Activated naive CD8-positive, alpha-beta T cell treated with anti-CD3 and anti-CD28 coated beads, Interleukin-2, amount 10 ng/mL, durations not matched to agents 7 days and 5 days (primary cell): ENCODE results near the gene SUSD3. TPM values are rescaled to one million over a fixed set of nuclear protein-coding genes. Genes with fewer than 3 reads are reported as not detected.
"Not testable (repeated sequence)": the region's sequence is repeated elsewhere in the genome, so short reads cannot be mapped to it uniquely, and the experiment has no call there.

Experiments
- ATAC-seq: fragments of 150-1000 bp; cut with Tn5 transposase; one replicate; pipeline ENCODE4 v1.10.0; 2021; ENCODE audit warnings: low read depth, moderate library complexity
- POLR2A ChIA-PET: fragments of 350-600 bp; sonication (Branson Sonifier 250); formaldehyde crosslinking; loops from one replicate; lab custom pipeline; 2021; ENCODE audit warnings: antibody characterized with exemption; lab: Charles Lee
- DNase-seq: peaks from one replicate; pipeline ENCODE4 v3.0.0; 2021
- H3K27ac Mint-ChIP-seq: one replicate; pipeline ENCODE4 v1.8.0; 2022; ENCODE audit warnings: mild to moderate bottlenecking, mixed read lengths
- H3K27me3 Mint-ChIP-seq: one replicate; pipeline ENCODE4 v1.8.0; 2022; ENCODE audit warnings: mild to moderate bottlenecking, moderate library complexity, mixed read lengths
- H3K36me3 Mint-ChIP-seq: one replicate; pipeline ENCODE4 v1.8.0; 2021; ENCODE audit warnings: mild to moderate bottlenecking, mixed read lengths
- H3K4me1 Mint-ChIP-seq: one replicate; pipeline ENCODE4 v1.8.0; 2021; ENCODE audit warnings: mixed read lengths
- H3K4me3 Mint-ChIP-seq: one replicate; pipeline ENCODE4 v1.8.0; 2022; ENCODE audit warnings: mild to moderate bottlenecking, moderate library complexity, mixed read lengths
- H3K9me3 Mint-ChIP-seq: one replicate; pipeline ENCODE4 v1.8.0; 2021; ENCODE audit warnings: mixed read lengths
- total RNA-seq, 2 experiments: library from RNA; stranded (reverse); gene quantifications; one replicate each; pipeline ENCODE4 v1.2.3, GENCODE V29; 2021

SUSD3 gene
- total RNA-seq, 2 experiments from 2014 or later = 68.0 to 70.4 TPM

DNA sequence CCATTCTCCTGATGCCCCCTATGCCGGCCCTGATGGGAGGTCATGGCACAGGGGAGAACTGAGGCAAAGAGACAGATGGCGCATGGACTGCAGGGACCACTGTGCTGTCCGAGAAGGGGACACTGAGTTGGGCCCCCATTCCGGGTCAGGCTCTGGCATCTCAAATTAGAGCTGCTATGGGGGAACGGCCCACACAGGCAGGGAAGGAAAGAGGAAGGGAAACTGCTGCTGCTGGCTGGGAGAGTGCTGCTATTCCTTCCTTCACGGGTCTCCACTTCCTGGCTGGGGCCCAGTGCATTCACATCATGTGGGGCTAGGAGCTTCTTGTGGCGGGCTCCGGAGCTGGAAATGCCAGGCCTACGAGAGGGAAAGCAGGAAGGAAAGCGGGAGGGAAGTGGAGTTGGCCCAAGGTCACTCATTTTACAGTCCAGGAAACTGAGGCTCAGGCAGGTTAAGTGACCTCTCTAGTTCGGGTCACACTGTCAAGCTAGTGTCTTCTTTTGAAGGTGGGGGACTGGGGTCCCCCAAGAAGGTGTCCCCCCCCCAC, 36.2 kb downstream of the SUSD3 start:
- H3K36me3 Mint-ChIP-seq = peaks cover 19% of the 10 kb centered on the region
- peak overlapping the region; percentile 86 for H3K4me3 Mint-ChIP-seq
- DNase-seq (peak; percentile 55), ATAC-seq (no peak)
- H3K27me3 Mint-ChIP-seq = no peaks in the 10 kb centered on the region
- POLR2A ChIA-PET = interaction anchor here (1.4 to 5.7 kb wide), 10 partner anchors 8 to 425 kb away, joined by 4 to 58 read pairs (median 9); partner anchors contain the start of gene IPPK
- H3K27ac Mint-ChIP-seq = peak overlapping the region; percentile 99
- H3K9me3 Mint-ChIP-seq = peaks cover 7% of the 10 kb centered on the region
- H3K4me1 Mint-ChIP-seq = peaks cover 60% of the 10 kb centered on the region

DNA sequence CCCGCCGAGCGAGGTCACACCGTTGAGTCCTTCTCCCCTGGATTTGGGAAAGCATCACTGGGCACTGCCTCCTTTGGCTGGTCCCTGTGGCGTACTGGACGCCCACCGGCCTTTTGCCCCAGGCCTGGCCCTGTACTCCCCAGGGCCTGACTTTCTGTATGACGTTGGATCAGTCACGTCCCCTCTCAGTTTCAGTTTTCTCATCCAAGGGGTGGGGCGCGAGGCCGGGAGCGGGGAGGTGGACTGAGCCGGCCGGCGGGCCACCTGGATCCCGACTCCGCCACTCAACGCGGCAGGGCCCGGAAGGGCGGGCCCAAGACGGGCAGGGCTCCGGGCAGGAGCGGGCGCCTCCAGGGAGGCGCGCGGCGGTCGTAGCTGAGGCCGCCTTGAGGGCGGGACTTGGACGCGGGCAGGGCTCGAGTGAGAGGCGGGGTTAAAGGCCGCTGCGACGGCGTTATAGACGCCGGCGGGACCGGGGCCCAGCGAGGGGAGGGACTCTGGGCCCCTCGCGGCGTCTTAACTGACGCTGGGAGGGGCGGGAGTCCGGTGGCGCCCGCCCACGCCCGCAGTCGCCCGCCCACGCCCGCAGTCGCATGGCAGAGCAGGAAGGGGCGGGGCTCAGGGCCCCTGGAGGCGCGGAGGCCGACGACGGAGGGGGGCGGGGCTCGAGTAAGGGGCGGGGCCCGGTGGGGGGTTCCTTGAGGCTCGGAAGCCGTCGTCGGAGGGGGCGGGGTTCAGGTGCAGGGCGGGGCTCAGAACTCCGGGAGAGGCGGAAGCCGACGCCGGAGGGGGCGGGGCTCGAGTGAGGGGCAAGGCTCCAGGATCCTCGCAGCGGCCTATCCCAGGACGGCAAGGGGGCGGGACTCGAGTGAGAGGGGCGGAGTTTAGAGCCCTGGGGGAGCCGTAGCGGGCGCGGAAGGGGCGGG, 37.0 kb downstream of the SUSD3 start:
- Mint-ChIP-seq H3K4me1 (peaks cover 63% of the 10 kb centered on the region), H3K36me3 (peaks cover 14% of the 10 kb centered on the region), H3K4me3 (peak overlapping the region; percentile 86), H3K27me3 (no peaks in the 10 kb centered on the region), H3K27ac (peak overlapping the region; percentile 99), H3K9me3 (peaks cover 4% of the 10 kb centered on the region)
- ATAC-seq (peak; percentile 79), DNase-seq (peak; percentile 100)
- POLR2A ChIA-PET = interaction anchor here (0.5 to 5.7 kb wide), 17 partner anchors 9 to 470 kb away, joined by 3 to 58 read pairs (median 6); partner anchors contain the start of gene IPPK

DNA sequence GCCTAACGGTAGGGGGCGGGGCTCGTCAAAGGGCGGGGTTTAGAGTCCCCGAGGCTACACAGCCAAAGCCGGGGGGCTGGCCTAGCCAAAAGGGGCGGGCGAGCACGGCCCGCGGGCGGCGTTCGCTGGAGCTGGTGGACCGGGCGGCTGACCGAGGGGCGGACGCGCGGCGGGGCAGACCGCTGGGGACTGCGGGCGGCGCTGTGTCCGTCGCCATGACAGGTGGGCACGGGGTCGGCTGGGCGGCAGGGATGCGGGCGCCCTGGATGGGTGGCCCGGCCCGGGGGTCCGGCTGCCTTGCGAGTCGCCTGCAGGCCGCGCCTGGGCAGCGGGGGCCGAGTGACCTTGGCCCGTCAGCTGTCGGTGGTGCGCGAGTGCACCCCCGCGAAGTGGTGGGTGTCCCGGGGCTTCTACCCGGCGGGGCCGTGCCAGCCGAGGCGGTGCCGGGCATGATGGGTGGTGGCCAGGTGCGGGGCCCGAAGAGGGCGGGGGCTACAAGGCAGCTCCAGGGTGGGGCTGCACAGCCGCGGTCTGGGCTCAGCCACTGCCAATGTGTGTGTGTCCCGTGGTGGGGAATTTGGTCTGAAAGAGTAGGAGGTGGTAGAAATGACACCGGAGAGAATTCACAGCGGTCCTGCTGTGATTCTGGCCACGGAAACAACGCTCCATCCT, 37.8 kb downstream of the SUSD3 start, which contains the start of gene CARD19:
Gene CARD19 (plus strand): TSS at position 87 of the 672 bp plus-strand sequence. CDS start 129 bp downstream, at position 216.
- POLR2A ChIA-PET = interaction anchor here (0.6 to 5.7 kb wide), 10 partner anchors 10 to 426 kb away, joined by 3 to 58 read pairs (median 6); partner anchors contain the start of gene IPPK
- Mint-ChIP-seq H3K4me1 (peaks cover 62% of the 10 kb centered on the region), H3K27ac (peak within 1 kb of the TSS; percentile 99)

DNA sequence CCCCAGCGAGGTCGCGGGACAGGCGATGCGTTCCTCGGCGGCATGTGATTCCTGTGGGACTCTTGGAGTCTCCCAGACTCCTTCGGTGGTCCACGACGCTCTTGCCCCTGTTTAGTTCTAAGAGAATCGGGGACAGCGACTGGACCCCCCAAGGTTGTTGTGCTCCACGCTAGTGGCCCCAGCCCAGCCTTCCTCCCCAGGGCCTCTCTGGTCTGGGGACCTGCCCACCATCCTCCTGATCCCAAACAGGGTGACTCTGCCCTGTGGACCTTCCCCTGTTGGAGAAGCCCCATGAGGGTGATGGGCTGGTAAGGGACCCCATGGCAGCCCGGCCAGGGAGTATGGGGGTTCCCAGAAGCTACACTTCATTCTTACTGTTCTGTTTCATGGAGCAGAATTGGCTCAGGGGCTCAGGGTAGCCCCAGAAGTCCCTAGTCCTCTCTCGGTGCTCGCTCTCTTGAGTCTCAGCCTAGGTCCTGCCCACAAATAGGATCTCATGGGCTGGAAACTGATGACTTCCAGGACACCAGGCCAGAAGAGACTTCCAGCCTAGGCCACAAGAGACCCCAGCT, 38.4 kb downstream of the SUSD3 start:
- Mint-ChIP-seq H3K36me3 (peaks cover 12% of the 10 kb centered on the region), H3K27ac (peak overlapping the region; percentile 86), H3K9me3 (no peaks in the 10 kb centered on the region), H3K4me1 (peaks cover 57% of the 10 kb centered on the region), H3K27me3 (no peaks in the 10 kb centered on the region), H3K4me3 (peak overlapping the region; percentile 93)
- no peak for ATAC-seq
- POLR2A ChIA-PET = interaction anchor here (1.0 to 5.7 kb wide), 6 partner anchors 10 to 92 kb away, joined by 3 to 58 read pairs (median 11); no protein-coding TSS in a partner anchor
- peak; percentile 46 for DNase-seq

More for the DNA sequence above, 37.8 kb downstream of the SUSD3 start, which contains the start of gene CARD19:
- H3K36me3 Mint-ChIP-seq = peaks cover 12% of the 10 kb centered on the region
- DNase-seq = no peak
- peaks cover under 1% of the 10 kb centered on the region for H3K9me3 Mint-ChIP-seq
- peak within 1 kb of the TSS; percentile 93 for H3K4me3 Mint-ChIP-seq
- ATAC-seq = peak; percentile 8
- H3K27me3 Mint-ChIP-seq = no peaks in the 10 kb centered on the region

DNA sequence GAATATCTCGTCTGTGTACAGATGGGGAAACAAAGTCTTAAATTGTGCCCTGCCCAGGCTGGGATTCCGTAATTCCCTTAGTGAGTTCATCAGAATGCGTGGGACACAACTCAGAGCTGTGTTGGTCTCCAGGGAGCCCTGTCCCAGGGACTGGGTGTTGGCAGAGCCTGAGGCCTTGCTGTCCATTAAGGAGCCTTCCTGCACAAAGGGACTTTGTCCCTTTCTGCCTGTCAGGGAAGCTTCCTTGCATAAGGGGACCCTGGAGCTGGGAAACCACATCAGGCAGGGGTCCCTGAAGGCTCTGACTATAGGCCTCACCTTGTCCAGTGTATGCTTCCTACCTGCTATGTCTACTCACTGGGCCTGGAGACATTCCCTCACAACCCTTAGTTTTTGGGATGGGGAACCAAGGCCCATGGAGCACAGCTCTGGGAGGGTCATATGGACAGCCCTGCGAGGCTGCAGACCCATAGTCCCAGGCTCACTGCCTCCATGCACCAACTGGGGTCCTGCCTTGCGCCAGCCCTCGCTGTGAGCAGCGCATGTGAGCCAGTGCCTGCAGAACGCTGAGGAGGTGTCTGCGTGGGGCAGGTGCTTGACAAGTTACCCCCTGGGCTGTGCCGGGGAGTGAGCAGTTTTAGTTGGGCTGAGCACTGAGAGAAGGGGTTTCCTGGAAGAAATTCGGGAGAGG, 39.2 kb downstream of the SUSD3 start:
- Mint-ChIP-seq H3K4me3 (peak overlapping the region; percentile 93), H3K27me3 (no peaks in the 10 kb centered on the region), H3K27ac (peak overlapping the region; percentile 86), H3K9me3 (no peaks in the 10 kb centered on the region), H3K36me3 (peaks cover 17% of the 10 kb centered on the region), H3K4me1 (peaks cover 53% of the 10 kb centered on the region)
- ATAC-seq = no peak
- POLR2A ChIA-PET = interaction anchor here (1.0 to 5.7 kb wide), 6 partner anchors 10 to 134 kb away, joined by 3 to 58 read pairs (median 4); no protein-coding TSS in a partner anchor
- peak; percentile 48 for DNase-seq

DNA sequence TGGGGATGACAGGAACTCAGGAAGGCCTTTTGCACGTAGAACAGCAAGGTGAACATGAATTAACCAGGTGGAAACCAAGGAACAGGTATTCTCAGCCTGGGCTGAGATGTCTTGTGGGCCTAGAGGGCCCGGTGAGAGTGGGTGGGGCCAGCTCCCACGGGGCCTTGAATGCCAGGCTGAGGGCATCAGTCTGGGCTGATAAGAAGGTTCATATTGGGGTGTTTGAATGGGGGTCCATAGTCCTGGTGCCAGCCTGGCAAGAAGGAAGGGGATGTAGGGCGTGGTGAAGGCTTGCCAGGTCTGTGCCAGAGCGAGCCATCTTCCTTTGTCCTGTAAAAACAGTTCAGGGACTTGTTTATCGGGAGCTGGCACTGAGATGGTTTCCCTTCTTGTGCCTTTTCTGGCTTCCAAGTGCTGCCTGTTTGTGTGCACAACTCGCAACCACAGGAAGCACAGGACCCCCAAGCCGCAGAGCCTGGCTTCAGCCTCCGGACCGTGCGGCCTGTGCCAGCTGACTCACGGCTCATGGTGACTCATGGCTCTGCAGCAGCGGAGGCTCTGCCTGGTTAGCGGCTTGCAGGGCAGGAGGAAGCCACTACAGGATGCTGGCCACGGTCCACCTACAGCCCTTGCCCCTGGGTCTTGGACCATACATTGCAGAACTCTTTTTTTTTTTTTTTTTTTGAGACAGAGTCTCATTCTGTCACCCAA, 39.9 kb downstream of the SUSD3 start:
- Mint-ChIP-seq H3K4me3 (peak overlapping the region; percentile 93), H3K4me1 (peaks cover 48% of the 10 kb centered on the region), H3K27ac (peak overlapping the region; percentile 86), H3K9me3 (peaks cover 1% of the 10 kb centered on the region), H3K36me3 (peaks cover 21% of the 10 kb centered on the region), H3K27me3 (no peaks in the 10 kb centered on the region)
- ATAC-seq = peak; percentile 5
- POLR2A ChIA-PET = interaction anchor here (0.6 to 5.7 kb wide), 10 partner anchors 9 to 772 kb away, joined by 3 to 58 read pairs (median 4); partner anchors contain the start of gene CENPP
- peak; percentile 74 for DNase-seq

DNA sequence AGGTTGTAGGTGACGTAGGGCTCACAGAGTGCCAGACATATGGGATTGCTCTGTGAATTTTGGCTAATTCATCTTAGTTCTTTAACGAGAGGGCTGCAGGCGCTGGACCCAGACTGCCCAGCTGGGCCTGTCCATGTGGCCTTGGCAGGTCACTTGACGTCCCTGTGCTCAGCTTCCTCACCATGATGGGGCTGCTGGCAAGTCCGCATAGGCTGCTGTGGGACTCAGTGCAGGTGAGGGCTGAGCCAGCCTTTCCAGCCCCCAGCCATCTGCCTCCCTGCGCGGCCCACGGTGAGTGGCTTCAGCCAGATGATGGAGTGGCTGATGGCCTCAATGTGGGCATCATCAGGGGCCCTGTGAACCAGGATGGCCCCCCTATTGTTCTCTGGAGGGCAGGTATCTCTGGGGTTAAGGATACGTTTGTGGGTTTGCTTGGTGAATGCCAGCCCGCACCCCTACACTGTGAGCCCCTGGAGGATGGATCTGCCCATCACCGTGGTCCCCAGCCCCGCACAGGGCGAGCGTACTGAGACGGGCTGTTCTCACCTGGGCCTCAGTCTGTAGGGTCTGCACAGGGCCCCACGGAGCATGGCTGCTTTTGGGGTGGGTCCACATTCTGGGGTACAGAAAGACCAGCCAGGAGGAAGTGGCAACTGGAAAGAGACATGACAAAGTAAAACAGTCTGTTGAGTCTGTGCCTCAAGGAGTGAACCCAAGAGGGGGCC, 41.2 kb downstream of the SUSD3 start:
- POLR2A ChIA-PET = interaction anchor here (5.7 kb wide), 1 partner anchor 34 kb away, joined by 58 read pairs; no protein-coding TSS in a partner anchor
- H3K4me3 Mint-ChIP-seq = peak overlapping the region; percentile 93
- ATAC-seq = no peak
- peak; percentile 28 for DNase-seq
- H3K4me1 Mint-ChIP-seq = peaks cover 41% of the 10 kb centered on the region
- peaks cover 32% of the 10 kb centered on the region for H3K36me3 Mint-ChIP-seq
- H3K9me3 Mint-ChIP-seq = peaks cover 9% of the 10 kb centered on the region
- H3K27ac Mint-ChIP-seq = peak overlapping the region; percentile 83
- no peaks in the 10 kb centered on the region for H3K27me3 Mint-ChIP-seq

DNA sequence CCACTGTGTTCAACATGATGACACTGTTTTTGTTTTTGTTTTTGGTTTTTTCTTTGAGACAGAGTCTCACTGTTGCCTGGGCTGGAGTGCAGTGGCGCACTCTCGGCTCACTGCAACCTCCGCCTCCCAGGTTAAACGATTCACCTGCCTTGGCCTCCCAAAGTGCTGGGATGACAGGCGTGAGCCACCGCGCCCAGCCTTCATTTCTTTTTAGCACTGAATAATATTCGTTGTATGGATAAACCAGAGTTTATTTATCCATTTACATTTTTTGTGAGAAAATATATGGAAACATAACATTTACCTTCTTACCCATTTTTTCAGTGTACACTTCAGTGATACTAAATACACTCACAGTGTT, 41.8 kb downstream of the SUSD3 start:
- H3K4me1 Mint-ChIP-seq = peaks cover 42% of the 10 kb centered on the region
- no peak for DNase-seq
- no peak overlapping the region for H3K27ac Mint-ChIP-seq
- POLR2A ChIA-PET = no interaction called here
- H3K27me3 Mint-ChIP-seq = no peaks in the 10 kb centered on the region
- H3K4me3 Mint-ChIP-seq = no peak overlapping the region
- H3K9me3 Mint-ChIP-seq = peaks cover 12% of the 10 kb centered on the region
- ATAC-seq = no peak
- H3K36me3 Mint-ChIP-seq = peaks cover 38% of the 10 kb centered on the region

DNA sequence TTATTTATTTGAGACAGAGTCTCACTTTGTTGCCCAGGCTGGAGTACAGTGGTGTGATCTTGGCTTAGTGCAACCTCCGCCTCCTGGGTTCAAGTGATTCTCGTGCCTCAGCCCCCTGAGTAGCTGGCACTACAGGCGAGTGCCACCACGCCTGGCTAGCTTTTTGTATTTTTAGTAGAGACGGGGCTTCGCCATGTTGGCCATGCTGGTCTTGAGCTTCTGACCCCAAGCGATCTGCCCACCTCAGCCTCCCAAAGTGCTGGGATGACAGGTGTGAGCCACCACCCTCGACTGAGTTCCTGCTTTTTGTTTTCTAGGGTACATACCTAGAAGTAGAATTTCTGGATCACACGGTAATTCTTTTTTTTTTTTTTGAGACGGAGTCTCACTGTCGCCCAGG, 42.6 kb downstream of the SUSD3 start:
- not testable (repeated sequence) for H3K27ac Mint-ChIP-seq, ATAC-seq, H3K4me3 Mint-ChIP-seq, H3K27me3 Mint-ChIP-seq
- peaks cover 12% of the 10 kb centered on the region for H3K9me3 Mint-ChIP-seq
- DNase-seq = peak; percentile 10
- peaks cover 46% of the 10 kb centered on the region for H3K4me1 Mint-ChIP-seq
- POLR2A ChIA-PET = interaction anchor here (0.7 kb wide), 2 partner anchors 31 to 143 kb away, joined by 3 read pairs; no protein-coding TSS in a partner anchor
- H3K36me3 Mint-ChIP-seq = peaks cover 42% of the 10 kb centered on the region

DNA sequence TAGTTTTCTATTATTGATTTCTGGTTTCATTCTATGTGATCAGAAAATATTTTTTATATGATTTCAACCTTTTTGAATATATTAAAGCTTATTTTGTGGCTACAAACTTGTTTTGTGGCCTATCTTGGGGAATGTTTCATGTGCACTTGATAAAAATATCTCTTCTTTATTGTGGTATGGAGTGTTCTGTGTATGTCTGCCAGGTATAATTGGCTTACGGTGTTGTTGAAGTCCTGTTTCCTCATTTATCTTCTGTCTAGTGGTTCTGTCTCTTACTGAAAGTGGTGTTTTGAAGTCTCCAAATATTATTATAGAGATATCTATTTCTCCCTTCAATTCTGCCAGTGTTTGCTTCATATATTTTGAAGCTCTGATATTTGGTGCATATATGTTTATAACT, 47.1 kb downstream of the SUSD3 start:
- Mint-ChIP-seq H3K27me3 (no peaks in the 10 kb centered on the region), H3K9me3 (peaks cover 12% of the 10 kb centered on the region), H3K27ac (no peak overlapping the region), H3K4me3 (no peak overlapping the region), H3K4me1 (peaks cover 34% of the 10 kb centered on the region), H3K36me3 (peaks cover 42% of the 10 kb centered on the region)
- POLR2A ChIA-PET = interaction anchor here (2.2 kb wide), 1 partner anchor 10 kb away, joined by 11 read pairs; the partner anchor contains the start of gene CARD19
- DNase-seq (no peak), ATAC-seq (no peak)
